Measurements from ENCODE around the gene RNF166. TPM values are rescaled to one million over a fixed set of nuclear protein-coding genes. Genes with fewer than 3 reads are reported as not detected.
A peak's percentile ranks its signal among the peaks of the same experiment; 100 is the strongest.

Gene RNF166
- total and polyA plus RNA-seq, 2 of the 13 experiments (the other 11 are each of a cell fraction or from before 2014, with no cell fraction given): 21.4 to 23.0 TPM

DNA sequence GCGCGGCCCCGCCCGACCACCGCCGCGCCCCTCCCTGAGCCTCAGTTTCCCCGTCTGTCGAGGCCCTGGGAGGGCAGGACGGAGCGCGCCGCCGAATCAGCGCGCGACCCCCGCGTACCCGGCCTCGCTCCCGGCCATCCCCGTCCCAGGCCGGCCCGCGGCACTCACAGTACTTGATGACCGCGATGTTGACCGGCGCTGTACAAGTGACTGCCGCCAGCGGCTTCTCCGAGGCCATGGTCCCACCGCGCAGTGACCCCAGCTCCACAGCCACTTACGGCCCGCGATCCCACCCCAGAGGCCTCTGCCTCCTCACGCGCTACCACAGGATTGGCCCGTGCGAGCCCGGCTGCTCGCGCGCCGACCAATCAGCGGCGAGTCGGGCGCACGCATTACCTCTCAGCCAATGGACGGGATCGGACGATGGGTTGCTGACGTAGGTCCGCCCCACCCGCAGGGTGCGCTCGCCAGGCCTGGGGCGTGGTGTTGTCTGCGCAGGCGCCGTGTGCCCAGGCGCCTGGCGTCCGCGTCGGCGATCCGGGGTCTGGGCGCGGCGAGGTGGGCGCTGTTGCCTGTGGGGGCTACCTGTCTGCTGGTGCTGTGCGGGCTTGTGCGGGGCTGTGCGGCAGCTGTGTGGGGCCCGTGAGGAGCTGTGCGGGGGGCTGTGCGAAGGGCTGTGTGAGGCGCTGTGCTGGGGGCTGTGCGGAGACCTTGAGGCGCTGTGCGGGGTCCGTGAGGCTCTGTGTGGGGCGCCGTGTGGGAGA lies 43.2 kb downstream of the RNF166 start, which contains the start of gene MVD (continued):
- TF ChIP-seq KLF15 (CRISPR knock-in tag; IDR thresholded peaks at IDR 0.05; ENCODE audit: borderline replicate concordance): 0 out of 2 replicates have a peak, but pooled peaks have one; percentile 23
- TF ChIP-seq ZNF883 (CRISPR knock-in tag; IDR thresholded peaks at IDR 0.05; ENCODE audit: not compliant biosample characterization): peak; percentile 93
- peak; percentile 99; the same call in 1 of the 2 replicates for TF ChIP-seq ZNF44 (CRISPR knock-in tag; IDR thresholded peaks at IDR 0.05)
- no peak for TF ChIP-seq SCMH1 (CRISPR knock-in tag; IDR thresholded peaks at IDR 0.05; ENCODE audit: borderline replicate concordance)
- TF ChIP-seq, protein P1, sequence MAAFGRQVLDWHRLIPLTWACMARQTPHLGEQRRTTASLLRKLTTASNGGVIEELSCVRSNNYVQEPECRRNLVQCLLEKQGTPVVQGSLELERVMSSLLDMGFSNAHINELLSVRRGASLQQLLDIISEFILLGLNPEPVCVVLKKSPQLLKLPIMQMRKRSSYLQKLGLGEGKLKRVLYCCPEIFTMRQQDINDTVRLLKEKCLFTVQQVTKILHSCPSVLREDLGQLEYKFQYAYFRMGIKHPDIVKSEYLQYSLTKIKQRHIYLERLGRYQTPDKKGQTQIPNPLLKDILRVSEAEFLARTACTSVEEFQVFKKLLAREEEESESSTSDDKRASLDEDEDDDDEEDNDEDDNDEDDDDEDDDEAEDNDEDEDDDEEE (CRISPR knock-in tag; IDR thresholded peaks at IDR 0.05): peak; percentile 76
- TF ChIP-seq ZNF33B (CRISPR knock-in tag; IDR thresholded peaks at IDR 0.05): 0 out of 2 replicates have a peak, but pooled peaks have one; percentile 89
- TF ChIP-seq, protein P2, sequence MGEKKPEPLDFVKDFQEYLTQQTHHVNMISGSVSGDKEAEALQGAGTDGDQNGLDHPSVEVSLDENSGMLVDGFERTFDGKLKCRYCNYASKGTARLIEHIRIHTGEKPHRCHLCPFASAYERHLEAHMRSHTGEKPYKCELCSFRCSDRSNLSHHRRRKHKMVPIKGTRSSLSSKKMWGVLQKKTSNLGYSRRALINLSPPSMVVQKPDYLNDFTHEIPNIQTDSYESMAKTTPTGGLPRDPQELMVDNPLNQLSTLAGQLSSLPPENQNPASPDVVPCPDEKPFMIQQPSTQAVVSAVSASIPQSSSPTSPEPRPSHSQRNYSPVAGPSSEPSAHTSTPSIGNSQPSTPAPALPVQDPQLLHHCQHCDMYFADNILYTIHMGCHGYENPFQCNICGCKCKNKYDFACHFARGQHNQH (CRISPR knock-in tag; IDR thresholded peaks at IDR 0.05): peak; percentile 73
- TF ChIP-seq, protein P3, sequence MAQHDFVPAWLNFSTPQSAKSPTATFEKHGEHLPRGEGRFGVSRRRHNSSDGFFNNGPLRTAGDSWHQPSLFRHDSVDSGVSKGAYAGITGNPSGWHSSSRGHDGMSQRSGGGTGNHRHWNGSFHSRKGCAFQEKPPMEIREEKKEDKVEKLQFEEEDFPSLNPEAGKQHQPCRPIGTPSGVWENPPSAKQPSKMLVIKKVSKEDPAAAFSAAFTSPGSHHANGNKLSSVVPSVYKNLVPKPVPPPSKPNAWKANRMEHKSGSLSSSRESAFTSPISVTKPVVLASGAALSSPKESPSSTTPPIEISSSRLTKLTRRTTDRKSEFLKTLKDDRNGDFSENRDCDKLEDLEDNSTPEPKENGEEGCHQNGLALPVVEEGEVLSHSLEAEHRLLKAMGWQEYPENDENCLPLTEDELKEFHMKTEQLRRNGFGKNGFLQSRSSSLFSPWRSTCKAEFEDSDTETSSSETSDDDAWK (CRISPR knock-in tag; IDR thresholded peaks at IDR 0.05): no peak
- peak; percentile 68 for TF ChIP-seq ZNF768 (CRISPR knock-in tag; IDR thresholded peaks at IDR 0.05)
- TF ChIP-seq GTF3A (CRISPR knock-in tag; conservative IDR thresholded peaks at IDR 0.05): peak; percentile 93; the same call in 1 of the 2 replicates
- TF ChIP-seq, protein P4, sequence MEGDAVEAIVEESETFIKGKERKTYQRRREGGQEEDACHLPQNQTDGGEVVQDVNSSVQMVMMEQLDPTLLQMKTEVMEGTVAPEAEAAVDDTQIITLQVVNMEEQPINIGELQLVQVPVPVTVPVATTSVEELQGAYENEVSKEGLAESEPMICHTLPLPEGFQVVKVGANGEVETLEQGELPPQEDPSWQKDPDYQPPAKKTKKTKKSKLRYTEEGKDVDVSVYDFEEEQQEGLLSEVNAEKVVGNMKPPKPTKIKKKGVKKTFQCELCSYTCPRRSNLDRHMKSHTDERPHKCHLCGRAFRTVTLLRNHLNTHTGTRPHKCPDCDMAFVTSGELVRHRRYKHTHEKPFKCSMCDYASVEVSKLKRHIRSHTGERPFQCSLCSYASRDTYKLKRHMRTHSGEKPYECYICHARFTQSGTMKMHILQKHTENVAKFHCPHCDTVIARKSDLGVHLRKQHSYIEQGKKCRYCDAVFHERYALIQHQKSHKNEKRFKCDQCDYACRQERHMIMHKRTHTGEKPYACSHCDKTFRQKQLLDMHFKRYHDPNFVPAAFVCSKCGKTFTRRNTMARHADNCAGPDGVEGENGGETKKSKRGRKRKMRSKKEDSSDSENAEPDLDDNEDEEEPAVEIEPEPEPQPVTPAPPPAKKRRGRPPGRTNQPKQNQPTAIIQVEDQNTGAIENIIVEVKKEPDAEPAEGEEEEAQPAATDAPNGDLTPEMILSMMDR (CRISPR knock-in tag; IDR thresholded peaks at IDR 0.05): peak; percentile 58
- peak; percentile 66 for TF ChIP-seq THAP9 (CRISPR knock-in tag; IDR thresholded peaks at IDR 0.05; ENCODE audit: borderline replicate concordance)
- peak; percentile 62 for TF ChIP-seq XRCC5 (optimal IDR thresholded peaks at IDR 0.05; ENCODE audit: low read length)
- TF ChIP-seq GRHL1 (CRISPR knock-in tag; conservative IDR thresholded peaks at IDR 0.05): no peak
- TF ChIP-seq ZNF563 (CRISPR knock-in tag; IDR thresholded peaks at IDR 0.05): peak; percentile 96
- TF ChIP-seq, protein P5, sequence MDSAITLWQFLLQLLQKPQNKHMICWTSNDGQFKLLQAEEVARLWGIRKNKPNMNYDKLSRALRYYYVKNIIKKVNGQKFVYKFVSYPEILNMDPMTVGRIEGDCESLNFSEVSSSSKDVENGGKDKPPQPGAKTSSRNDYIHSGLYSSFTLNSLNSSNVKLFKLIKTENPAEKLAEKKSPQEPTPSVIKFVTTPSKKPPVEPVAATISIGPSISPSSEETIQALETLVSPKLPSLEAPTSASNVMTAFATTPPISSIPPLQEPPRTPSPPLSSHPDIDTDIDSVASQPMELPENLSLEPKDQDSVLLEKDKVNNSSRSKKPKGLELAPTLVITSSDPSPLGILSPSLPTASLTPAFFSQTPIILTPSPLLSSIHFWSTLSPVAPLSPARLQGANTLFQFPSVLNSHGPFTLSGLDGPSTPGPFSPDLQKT (CRISPR knock-in tag; IDR thresholded peaks at IDR 0.05; ENCODE audit: borderline replicate concordance): no peak
